MCF 10A (cell line): ENCODE measurements around the gene PROM2. TPM values are rescaled to one million over a fixed set of nuclear protein-coding genes. Genes with fewer than 3 reads are reported as not detected.

Experiments
- BruUV-seq: library from RNA; stranded (reverse); fragments of 400-500 nt; replicated peaks from 2 replicates; lab custom pipeline; 2021; lab: Mats Ljungman, UMichigan
- CTCF ChIA-PET: fragments of 300-600 bp; sonication (Branson Sonifier 250); formaldehyde crosslinking; extraction: SDS; loops from one replicate; lab custom pipeline; 2021; ENCODE audit warnings: antibody characterized with exemption, inconsistent platforms; lab: Yijun Ruan, JAX
- POLR2A ChIA-PET: fragments of 300-600, 350-650 bp; sonication (Branson Sonifier 250); formaldehyde crosslinking; extraction: SDS; loops from one replicate; lab custom pipeline; 2020; ENCODE audit warnings: antibody characterized with exemption, inconsistent platforms; lab: Yijun Ruan, JAX
- DNase-seq: peaks from one replicate; pipeline ENCODE4 v3.0.0-alpha.2; 2018; ENCODE audit not compliant: unreplicated experiment
- H3K27ac Mint-ChIP-seq: one replicate; pipeline ENCODE4 v1.8.0; 2022; ENCODE audit warnings: mild to moderate bottlenecking, low read depth, mixed read lengths; ENCODE audit not compliant: unreplicated experiment
- H3K27me3 Mint-ChIP-seq: one replicate; pipeline ENCODE4 v1.8.0; 2022; ENCODE audit warnings: mixed read lengths; ENCODE audit not compliant: insufficient read depth, unreplicated experiment
- H3K36me3 Mint-ChIP-seq: one replicate; pipeline ENCODE4 v1.8.0; 2022; ENCODE audit warnings: mild to moderate bottlenecking, moderate library complexity, mixed read lengths; ENCODE audit not compliant: insufficient read depth, unreplicated experiment
- H3K4me1 Mint-ChIP-seq: one replicate; pipeline ENCODE4 v1.8.0; 2022; ENCODE audit warnings: mixed read lengths; ENCODE audit not compliant: insufficient read depth, unreplicated experiment
- H3K4me3 Mint-ChIP-seq: one replicate; pipeline ENCODE4 v1.8.0; 2022; ENCODE audit warnings: mild to moderate bottlenecking, moderate library complexity, mixed read lengths; ENCODE audit not compliant: unreplicated experiment
- H3K9me3 Mint-ChIP-seq: one replicate; pipeline ENCODE4 v1.8.0; 2022; ENCODE audit warnings: mixed read lengths; ENCODE audit not compliant: unreplicated experiment
- intact Hi-C: fragments of 100-400 bp; cut with micrococcal nuclease; formaldehyde crosslinking; loops from 2 replicates; pipeline ENCODE4 v1.14.1; 2022
- total RNA-seq: library from RNA; stranded (reverse); gene quantifications from 2 replicates; pipeline ENCODE4 v1.2.3, GENCODE V29; 2022
- TF ChIP-seq, protein P1 (sequence below): fragments of 200-600 bp; IDR thresholded peaks from one replicate; pipeline ENCODE4 v1.8.0; 2022; ENCODE audit warnings: antibody characterized with exemption, mild to moderate bottlenecking; ENCODE audit not compliant: unreplicated experiment

The PROM2 gene
- total RNA-seq, 1 experiment from 2014 or later, result 2.6 TPM

DNA sequence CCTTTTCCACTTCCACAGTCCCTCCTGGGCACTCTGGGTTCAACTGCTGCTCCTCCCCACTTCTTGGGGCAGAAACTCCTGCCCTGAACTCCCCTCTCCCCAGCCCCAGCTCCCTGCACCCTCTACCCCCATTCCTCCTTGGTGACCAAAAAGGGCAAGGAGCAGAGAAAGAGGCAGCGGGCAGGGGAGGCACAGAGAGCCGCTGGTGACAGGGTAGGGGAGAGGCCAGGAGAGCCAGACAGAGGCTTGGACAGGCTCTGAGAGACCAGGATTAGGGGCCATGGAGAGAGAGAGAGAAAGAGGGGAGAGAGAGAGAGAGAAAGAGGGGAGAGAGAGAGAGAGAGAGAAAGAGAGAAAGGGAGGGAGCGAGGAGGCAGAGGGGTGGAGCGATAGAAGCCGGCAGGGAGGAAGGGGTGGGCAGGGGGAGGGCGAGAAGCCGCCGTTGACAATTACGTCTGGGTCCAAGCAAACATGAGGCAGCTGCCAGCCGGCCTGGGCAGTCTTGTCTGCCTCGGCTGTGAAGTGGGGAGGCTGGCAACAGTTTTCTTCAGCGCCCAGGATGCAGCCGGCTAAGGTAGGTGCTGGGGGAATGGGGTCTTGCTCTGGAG, 22.7 kb downstream of the PROM2 start, which contains the start of gene KCNIP3:
Gene KCNIP3, plus strand, starts transcription at position 468 of the 608 bp plus-strand sequence. Its CDS starts 92 bp downstream, at position 560.
- BruUV-seq, result no TSS peak
- intact Hi-C loops, result no loop called here
- Mint-ChIP-seq H3K27ac (no peak within 1 kb of the TSS), H3K9me3 (no peaks in the 10 kb centered on the region), H3K4me1 (peaks cover 15% of the 10 kb centered on the region), H3K27me3 (peaks cover 12% of the 10 kb centered on the region), H3K4me3 (no peak within 1 kb of the TSS), H3K36me3 (no peaks in the 10 kb centered on the region)
- TF ChIP-seq, protein P1, sequence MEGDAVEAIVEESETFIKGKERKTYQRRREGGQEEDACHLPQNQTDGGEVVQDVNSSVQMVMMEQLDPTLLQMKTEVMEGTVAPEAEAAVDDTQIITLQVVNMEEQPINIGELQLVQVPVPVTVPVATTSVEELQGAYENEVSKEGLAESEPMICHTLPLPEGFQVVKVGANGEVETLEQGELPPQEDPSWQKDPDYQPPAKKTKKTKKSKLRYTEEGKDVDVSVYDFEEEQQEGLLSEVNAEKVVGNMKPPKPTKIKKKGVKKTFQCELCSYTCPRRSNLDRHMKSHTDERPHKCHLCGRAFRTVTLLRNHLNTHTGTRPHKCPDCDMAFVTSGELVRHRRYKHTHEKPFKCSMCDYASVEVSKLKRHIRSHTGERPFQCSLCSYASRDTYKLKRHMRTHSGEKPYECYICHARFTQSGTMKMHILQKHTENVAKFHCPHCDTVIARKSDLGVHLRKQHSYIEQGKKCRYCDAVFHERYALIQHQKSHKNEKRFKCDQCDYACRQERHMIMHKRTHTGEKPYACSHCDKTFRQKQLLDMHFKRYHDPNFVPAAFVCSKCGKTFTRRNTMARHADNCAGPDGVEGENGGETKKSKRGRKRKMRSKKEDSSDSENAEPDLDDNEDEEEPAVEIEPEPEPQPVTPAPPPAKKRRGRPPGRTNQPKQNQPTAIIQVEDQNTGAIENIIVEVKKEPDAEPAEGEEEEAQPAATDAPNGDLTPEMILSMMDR, result no peak
- POLR2A ChIA-PET, result interaction anchor here (1.5 kb wide), 1 partner anchor 19 kb away, joined by 3 read pairs; no protein-coding TSS in a partner anchor
- DNase-seq, result no peak
- CTCF ChIA-PET, result interaction anchor here (2.4 kb wide), 1 partner anchor 65 kb away, joined by 16 read pairs; no protein-coding TSS in a partner anchor

DNA sequence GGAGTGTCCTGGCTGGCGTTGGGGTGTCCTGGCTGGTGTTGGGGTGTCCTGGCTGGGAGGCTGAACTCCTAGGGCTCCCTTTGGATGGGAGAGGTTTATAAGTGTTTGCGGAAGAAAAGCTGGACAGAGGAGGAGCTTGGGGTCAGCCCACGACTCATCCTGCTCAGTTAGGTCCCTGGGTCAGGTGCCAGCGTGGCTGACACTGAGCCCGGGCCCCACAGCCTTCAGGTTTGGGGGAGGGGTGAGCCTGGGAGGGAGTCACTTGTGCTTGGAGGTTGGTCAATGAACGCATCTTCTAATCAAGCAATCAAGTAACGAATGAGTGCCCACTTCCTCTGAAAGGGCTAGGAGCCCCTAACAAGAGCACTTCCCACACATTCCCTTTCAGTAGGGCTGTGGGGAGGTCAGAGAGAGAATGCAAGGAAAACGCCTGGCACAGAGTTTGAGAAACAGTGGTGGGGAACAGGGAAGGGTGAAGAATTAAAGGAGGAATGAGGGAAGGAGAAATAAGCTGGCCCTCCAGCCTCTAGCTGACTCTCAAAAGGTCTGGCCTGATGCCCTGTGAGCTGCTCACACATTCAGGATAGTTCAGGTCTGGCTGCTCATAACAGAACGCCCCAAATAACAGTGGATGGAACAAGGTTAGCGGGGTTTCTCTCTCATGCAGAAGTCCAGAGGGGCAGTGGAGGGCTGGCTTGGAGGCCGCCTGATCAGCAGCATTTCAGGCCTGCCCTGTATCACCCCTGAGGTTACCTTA, 23.6 kb downstream of the PROM2 start:
- TF ChIP-seq, protein P1, result no peak
- DNase-seq, result no peak
- Mint-ChIP-seq H3K9me3 (no peaks in the 10 kb centered on the region), H3K27ac (no peak overlapping the region), H3K4me1 (peaks cover 10% of the 10 kb centered on the region), H3K27me3 (peaks cover 12% of the 10 kb centered on the region), H3K36me3 (no peaks in the 10 kb centered on the region), H3K4me3 (no peak overlapping the region)
- ChIA-PET CTCF (interaction anchor here (0.6 to 5.2 kb wide), 3 partner anchors 17 to 66 kb away, joined by 5 to 22 read pairs (median 5); no protein-coding TSS in a partner anchor), POLR2A (interaction anchor here (0.5 kb wide), 1 partner anchor 66 kb away, joined by 3 read pairs; no protein-coding TSS in a partner anchor)
- BruUV-seq, result no TSS peak
- intact Hi-C loops, result no loop called here

DNA sequence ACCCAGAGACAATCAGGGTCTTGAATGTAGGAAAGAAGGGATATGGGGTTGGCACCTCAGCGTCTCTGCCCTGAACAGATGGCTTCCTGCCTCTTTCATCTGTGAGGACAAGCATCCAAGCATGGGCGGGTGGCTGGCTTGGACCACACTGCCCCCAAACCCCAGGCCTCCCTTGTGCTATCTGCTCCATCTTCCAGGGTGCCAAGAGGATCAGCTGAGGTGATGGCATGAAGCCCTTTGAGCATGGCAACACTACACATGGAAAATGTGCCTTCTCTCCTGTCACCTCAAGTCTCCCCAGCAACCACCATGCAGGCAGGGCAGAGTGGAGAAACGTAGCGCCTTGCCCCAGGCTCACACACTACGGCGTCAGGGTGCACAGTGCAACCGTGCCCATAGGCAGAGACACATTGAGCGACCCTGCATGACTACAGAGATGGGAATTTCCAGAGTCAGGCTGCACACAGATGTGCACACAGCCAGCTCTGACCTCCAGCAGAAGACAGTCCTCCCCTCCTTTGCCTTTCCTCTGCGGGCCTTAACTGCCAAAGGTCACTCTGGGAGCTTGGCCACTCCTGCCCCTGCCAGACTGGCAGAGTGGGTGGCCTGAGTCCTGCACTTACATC, 24.4 kb downstream of the PROM2 start:
- Mint-ChIP-seq H3K4me1 (peaks cover 5% of the 10 kb centered on the region), H3K36me3 (no peaks in the 10 kb centered on the region), H3K27ac (no peak overlapping the region), H3K4me3 (no peak overlapping the region), H3K27me3 (peaks cover 12% of the 10 kb centered on the region), H3K9me3 (no peaks in the 10 kb centered on the region)
- DNase-seq, result no peak
- TF ChIP-seq, protein P1, result no peak
- POLR2A ChIA-PET, result interaction anchor here (0.8 to 1.2 kb wide), 2 partner anchors 21 to 66 kb away, joined by 3 to 4 read pairs; no protein-coding TSS in a partner anchor
- BruUV-seq, result no TSS peak
- CTCF ChIA-PET, result interaction anchor here (0.6 to 5.2 kb wide), 4 partner anchors 10 to 67 kb away, joined by 3 to 22 read pairs (median 8); no protein-coding TSS in a partner anchor
- intact Hi-C loops, result no loop called here
